C4-2B (cell line): ENCODE measurements around the gene SVOPL.

Source experiments
- CTCF ChIP-seq: fragments of 450-650 bp; conservative IDR thresholded peaks from 2 replicates; pipeline ENCODE4 v1.5.1; 2017; ENCODE audit warnings: mild to moderate bottlenecking
- ZFX ChIP-seq: fragments of 450-650 bp; IDR thresholded peaks from 2 replicates; pipeline ENCODE4 v1.6.1; 2017

GRCh38 chr7:138695106-138695505, 6.1 kb downstream of the SVOPL start:
- TF ChIP-seq CTCF (no peak), ZFX (no peak)
